ENCODE results near the gene LAP3.
A peak's percentile ranks its signal among the peaks of the same experiment; 100 is the strongest.
"Not testable (repeated sequence)": the region's sequence is repeated elsewhere in the genome, so short reads cannot be mapped to it uniquely, and the experiment has no call there.

Gene LAP3

DNA sequence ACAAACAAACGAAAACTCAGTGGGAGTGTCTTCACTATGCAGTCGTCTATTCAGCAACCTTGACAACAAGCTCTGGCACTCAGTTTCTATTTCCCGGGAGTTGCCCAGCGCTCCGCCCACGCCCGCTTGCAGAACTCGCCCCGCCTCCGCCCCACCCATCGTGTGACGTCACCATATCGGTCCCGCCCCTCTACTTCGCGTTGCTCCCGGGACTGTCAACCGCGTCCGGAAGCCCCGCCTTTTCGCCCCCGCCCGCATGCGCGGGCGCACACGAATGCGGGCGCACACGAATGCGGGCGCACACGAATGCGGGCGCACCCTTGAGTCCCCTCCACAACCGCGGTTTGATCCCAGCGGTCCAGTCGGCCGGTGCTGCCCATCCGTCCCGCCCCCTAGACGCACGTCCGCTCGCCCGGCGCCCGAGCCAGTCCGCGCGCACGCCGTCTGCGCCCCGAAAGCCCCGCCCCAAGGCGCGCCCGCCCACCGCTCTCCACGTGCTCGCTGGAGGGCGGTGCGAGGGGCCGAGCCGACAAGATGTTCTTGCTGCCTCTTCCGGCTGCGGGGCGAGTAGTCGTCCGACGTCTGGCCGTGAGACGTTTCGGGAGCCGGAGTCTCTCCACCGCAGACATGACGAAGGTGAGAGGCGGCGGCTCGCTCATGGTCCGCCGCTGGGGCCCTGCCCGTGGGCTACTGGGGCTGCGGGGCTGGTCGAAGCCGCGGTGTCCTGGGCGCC is at the start of gene LAP3:
TSS of gene LAP3 (plus strand) at position 267 of the 733 bp plus-strand sequence. CDS start at position 535, 268 bp downstream.
- no peaks in the 10 kb centered on the region for H3K9me3 ChIP-seq (replicated peaks in 1 of 11)
- peaks cover 39 to 46% (median 42%) of the 10 kb centered on the region in 10 experiments for H3K4me1 ChIP-seq
- peak within 1 kb of the TSS; percentile 89 to 98 (median 95) for H3K27ac ChIP-seq
- peak within 1 kb of the TSS; percentile 89 to 99 (median 95) for H3K4me2 ChIP-seq
- no peak for TF ChIP-seq Cebpa-rat (IDR thresholded peaks at IDR 0.05)
- peak within 1 kb of the TSS; percentile 87 to 98 (median 95) for H3K9ac ChIP-seq
- peaks cover 23 to 30% (median 26%) of the 10 kb centered on the region in 11 experiments for H3K36me3 ChIP-seq
- peaks cover 0 to 45% (median 0%) of the 10 kb centered on the region in 11 experiments; a peak in 7 of 22 replicates for H4K20me1 ChIP-seq
- no peaks in the 10 kb centered on the region for H3K27me3 ChIP-seq
- peak within 1 kb of the TSS; percentile 75 to 91 (median 85) for H3K4me3 ChIP-seq

DNA sequence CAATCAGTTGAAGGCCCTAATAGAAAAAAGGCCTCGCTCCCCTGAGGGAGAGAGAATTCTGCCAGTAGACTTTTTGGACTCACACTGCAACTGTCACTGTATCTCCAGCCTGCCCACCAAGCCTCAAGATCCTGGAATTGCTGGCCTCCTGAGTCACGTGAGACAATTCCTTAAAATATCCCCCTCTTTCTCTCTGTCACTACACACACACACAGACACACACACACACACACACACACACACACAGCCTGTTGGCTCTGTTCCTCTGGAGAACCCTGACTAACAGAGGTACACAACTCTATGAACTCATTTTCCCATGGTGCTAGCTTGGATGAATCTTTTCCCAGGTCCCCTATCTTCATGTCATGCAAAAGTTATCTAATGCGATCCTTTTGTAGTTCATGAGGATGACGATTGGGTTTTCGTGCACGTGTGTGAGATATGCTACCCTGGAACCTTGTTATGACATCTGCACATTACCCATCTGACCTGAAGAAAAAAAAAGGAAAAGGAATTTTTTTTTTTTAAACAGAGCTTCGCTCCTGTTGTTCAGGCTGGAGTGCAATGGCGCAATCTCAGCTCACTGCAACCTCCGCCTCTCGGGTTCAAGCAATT is 48.3 kb upstream of the LAP3 start:
- Histone ChIP-seq H3K9me3 (replicated peaks in 1 of 11) (no peaks in the 10 kb centered on the region), H3K4me2 (no peak overlapping the region), H3K4me3 (no peak overlapping the region), H3K27ac (no peak overlapping the region), H3K27me3 (no peaks in the 10 kb centered on the region), H3K9ac (no peak overlapping the region), H3K36me3 (no peaks in the 10 kb centered on the region), H4K20me1 (no peaks in the 10 kb centered on the region), H3K4me1 (no peaks in the 10 kb centered on the region)
- TF ChIP-seq Cebpa-rat (IDR thresholded peaks at IDR 0.05), result no peak

DNA sequence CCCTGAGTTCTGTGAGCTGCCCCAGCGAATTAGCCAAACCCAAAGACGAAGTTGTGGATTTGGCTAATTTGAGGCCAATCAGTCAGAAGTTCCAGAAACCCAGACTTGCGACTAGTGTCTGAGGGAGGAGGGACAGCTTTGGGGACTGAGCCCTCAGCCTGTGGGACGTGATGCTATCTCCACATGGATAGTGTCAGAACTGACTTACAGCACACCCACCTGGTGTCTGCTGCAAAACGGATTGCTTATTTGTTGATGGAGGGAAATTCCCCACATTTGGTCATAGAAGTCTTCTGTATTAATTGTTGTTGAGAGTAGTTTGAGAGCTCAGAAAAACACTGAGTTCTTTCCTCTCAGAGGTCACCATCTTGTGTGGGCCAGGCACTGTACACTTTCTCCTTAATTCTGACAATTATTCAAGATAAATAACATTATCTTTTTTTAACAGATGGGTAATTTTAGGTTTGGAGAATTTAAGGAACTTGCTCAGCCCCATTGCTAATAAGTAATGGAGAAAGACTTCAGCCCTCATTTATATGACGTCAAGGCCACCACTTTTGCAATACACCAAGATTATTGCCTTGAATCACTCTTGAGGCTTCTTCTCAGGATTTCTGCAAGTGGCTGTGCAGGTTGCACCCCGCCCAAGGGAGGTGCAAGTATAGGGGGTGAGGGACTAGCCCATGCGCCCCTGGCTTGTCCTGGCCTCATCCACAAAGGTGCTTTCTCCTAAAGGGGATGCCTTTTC is 45.3 kb upstream of the LAP3 start:
- Histone ChIP-seq H3K36me3 (no peaks in the 10 kb centered on the region), H4K20me1 (no peaks in the 10 kb centered on the region), H3K9me3 (replicated peaks in 1 of 11) (peaks cover 0 to 6% (median 0%) of the 10 kb centered on the region in 11 experiments; a peak in 6 of 22 replicates), H3K4me2 (no peak overlapping the region), H3K27me3 (no peaks in the 10 kb centered on the region), H3K9ac (no peak overlapping the region), H3K4me1 (no peaks in the 10 kb centered on the region), H3K27ac (no peak overlapping the region), H3K4me3 (no peak overlapping the region)
- TF ChIP-seq Cebpa-rat (IDR thresholded peaks at IDR 0.05), result no peak

DNA sequence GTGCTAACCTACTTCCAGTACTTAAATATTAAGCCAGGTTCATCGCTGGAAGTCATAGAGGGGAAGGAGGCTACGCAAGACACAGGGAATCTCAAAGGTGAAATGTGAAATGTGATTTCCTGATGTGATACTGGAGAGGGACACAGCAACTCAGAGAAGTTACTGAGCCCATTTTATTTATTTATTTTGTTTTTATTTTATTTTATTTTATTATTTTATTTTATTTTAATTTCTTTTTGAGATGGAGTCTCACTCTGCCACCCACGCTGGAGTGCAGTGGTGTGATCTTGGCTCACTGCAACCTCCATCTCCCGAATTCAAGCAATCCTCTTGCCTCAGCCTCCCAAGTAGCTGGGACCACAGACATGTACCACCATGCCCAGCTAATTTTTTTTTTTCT is 42.3 kb upstream of the LAP3 start:
- Histone ChIP-seq H3K4me3 (no peak overlapping the region), H3K27ac (no peak overlapping the region), H3K36me3 (no peaks in the 10 kb centered on the region), H3K4me1 (no peaks in the 10 kb centered on the region), H4K20me1 (no peaks in the 10 kb centered on the region), H3K9me3 (replicated peaks in 1 of 11) (peaks cover 0 to 6% (median 0%) of the 10 kb centered on the region in 11 experiments; a peak in 6 of 22 replicates), H3K9ac (no peak overlapping the region), H3K27me3 (no peaks in the 10 kb centered on the region), H3K4me2 (no peak overlapping the region)
- TF ChIP-seq Cebpa-rat (IDR thresholded peaks at IDR 0.05), result no peak

DNA sequence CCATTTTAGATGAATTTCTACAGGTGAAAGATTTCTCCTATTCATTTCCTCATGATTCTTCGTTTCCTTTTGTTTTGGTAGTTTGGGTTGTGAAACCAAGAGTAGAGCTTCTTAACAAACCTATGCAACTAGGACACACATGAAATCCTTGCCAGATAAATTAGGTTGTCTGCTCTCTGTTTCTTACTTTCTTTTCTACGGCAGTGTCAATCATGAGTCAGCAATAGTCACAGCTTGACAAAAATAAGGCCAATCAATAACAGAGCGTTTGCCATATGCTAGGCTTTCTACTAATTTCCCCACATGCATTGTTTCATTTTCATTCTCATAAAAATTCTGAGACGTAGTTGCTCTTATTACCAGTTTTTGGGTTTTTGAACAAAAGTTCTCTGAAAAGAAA is 41.8 kb upstream of the LAP3 start:
- no peak overlapping the region for H3K27ac ChIP-seq

DNA sequence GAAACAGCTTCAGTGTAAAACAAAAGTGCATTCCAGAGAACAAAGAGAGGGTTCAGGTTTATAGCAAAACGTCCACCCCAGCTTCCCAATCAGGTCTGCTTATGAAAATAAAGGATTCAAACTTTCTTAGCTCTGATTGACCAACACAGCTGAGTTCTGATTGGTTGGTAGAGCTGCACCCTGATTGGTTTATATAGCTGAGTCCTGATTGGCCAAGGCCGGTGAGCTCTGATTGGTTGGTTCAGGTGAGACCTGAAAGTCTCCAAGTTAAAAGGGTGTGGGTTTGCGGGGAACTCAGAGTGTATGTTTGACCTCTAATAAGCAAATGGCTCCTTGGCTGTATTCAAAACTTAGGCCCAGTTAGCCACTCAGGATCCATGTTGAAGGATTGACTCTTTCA is 41.1 kb upstream of the LAP3 start:
- H3K27ac ChIP-seq, result no peak overlapping the region
- no peaks in the 10 kb centered on the region for H3K27me3 ChIP-seq
- H4K20me1 ChIP-seq, result no peaks in the 10 kb centered on the region
- H3K9me3 ChIP-seq (replicated peaks in 1 of 11), result peaks cover 0 to 6% (median 0%) of the 10 kb centered on the region in 11 experiments; a peak in 6 of 22 replicates
- no peak overlapping the region for H3K9ac ChIP-seq
- H3K4me3 ChIP-seq, result no peak overlapping the region
- H3K4me2 ChIP-seq, result no peak overlapping the region
- no peaks in the 10 kb centered on the region for H3K4me1 ChIP-seq
- no peak for TF ChIP-seq Cebpa-rat (IDR thresholded peaks at IDR 0.05)
- H3K36me3 ChIP-seq, result no peaks in the 10 kb centered on the region

More for the DNA sequence above, 41.8 kb upstream of the LAP3 start:
- H3K36me3 ChIP-seq, result no peaks in the 10 kb centered on the region
- peaks cover 0 to 6% (median 0%) of the 10 kb centered on the region in 11 experiments; a peak in 6 of 22 replicates for H3K9me3 ChIP-seq (replicated peaks in 1 of 11)
- no peaks in the 10 kb centered on the region for H3K4me1 ChIP-seq
- no peak overlapping the region for H3K4me3 ChIP-seq
- no peaks in the 10 kb centered on the region for H4K20me1 ChIP-seq
- no peak overlapping the region for H3K9ac ChIP-seq
- TF ChIP-seq Cebpa-rat (IDR thresholded peaks at IDR 0.05), result no peak
- no peak overlapping the region for H3K4me2 ChIP-seq
- H3K27me3 ChIP-seq, result no peaks in the 10 kb centered on the region

DNA sequence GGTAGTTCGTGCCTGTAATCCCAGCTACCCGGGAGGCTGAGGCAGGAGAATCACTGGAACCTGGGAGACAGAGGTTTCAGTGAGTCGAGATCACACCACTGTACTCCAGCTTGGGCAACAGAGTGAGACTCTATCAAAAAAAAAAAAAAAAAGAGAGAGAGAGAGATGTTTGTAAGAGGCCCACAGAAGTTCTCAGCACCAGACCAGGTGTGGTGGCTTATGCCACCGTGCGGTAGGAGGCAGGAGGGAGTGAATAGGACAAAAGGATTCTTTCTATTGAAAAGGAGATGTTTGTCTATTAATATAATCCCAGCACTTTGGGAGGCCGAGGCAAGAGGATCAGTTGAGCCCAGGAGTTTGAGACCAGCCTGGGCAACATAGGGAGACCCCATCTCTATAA is 39.9 kb upstream of the LAP3 start:
- not testable (repeated sequence) for H3K4me2 ChIP-seq; H3K9me3 ChIP-seq (replicated peaks in 1 of 11); H3K4me1 ChIP-seq; H3K27ac ChIP-seq; H3K9ac ChIP-seq; H4K20me1 ChIP-seq; H3K36me3 ChIP-seq; H3K27me3 ChIP-seq; H3K4me3 ChIP-seq

DNA sequence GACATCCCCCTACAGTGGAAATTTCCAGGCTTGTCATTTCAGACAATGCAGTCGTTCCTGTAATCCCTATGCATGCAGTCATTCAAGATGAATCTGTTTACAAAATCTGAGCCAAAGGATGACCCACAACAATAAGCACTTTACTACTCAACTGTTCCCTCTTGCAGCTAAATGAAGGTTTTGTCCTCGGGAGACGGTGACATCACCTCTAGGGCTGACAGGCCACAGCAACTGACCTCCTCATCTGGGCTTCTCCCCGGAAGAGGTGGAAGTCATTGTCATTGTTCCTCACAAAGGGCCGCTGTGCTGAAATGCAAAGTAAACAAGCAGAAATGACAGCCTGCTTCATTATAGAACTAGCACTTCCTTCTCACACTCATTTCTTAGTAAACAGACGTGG is 32.8 kb upstream of the LAP3 start:
- no peak for TF ChIP-seq Cebpa-rat (IDR thresholded peaks at IDR 0.05)
- Histone ChIP-seq H3K9me3 (replicated peaks in 1 of 11) (no peaks in the 10 kb centered on the region), H4K20me1 (no peaks in the 10 kb centered on the region), H3K27ac (no peak overlapping the region), H3K4me1 (no peaks in the 10 kb centered on the region), H3K9ac (no peak overlapping the region), H3K4me2 (no peak overlapping the region), H3K36me3 (no peaks in the 10 kb centered on the region), H3K4me3 (no peak overlapping the region), H3K27me3 (no peaks in the 10 kb centered on the region)

DNA sequence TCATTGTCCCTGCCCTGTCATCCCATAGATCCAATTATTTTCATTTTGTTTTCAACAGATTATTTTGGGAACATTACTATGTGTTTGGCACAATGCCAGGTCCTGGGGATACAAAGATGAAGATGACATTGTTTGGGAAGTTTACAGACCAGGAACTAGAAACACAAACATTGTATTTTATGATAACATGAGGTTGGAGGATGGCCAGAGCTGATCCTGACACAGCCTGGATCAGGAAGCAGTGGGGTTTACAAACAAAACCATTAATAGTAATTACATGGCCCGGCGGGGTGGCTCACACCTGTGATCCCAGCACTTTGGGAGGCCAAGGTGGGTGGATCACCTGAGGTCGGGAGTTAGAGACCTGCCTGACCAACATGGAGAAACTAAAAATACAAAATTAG is 32.2 kb upstream of the LAP3 start:
- Histone ChIP-seq H3K27me3 (no peaks in the 10 kb centered on the region), H4K20me1 (no peaks in the 10 kb centered on the region), H3K4me3 (no peak overlapping the region), H3K9ac (no peak overlapping the region), H3K4me2 (no peak overlapping the region), H3K36me3 (no peaks in the 10 kb centered on the region), H3K9me3 (replicated peaks in 1 of 11) (no peaks in the 10 kb centered on the region), H3K4me1 (no peaks in the 10 kb centered on the region), H3K27ac (no peak overlapping the region)
- TF ChIP-seq Cebpa-rat (IDR thresholded peaks at IDR 0.05), result no peak

All from BLaER1 treated with 17β-estradiol and CSF1 and Interleukin-3, amounts not matched to agents 10 nM and 100 nM (cell line).